Stimulated activated naive CD8-positive, alpha-beta T cell treated with anti-CD3 and anti-CD28 coated beads, Interleukin-15, Interleukin-2, amounts not matched to agents 100 ng/mL and 50 ng/mL, for 24 hours (primary cell): ENCODE measurements around the gene PROX2.

Source experiments
- H3K27ac Mint-ChIP-seq: one replicate; pipeline ENCODE4 v1.8.0; 2021; ENCODE audit warnings: mild to moderate bottlenecking, mixed read lengths
- H3K27me3 Mint-ChIP-seq: one replicate; pipeline ENCODE4 v1.8.0; 2021; ENCODE audit warnings: mixed read lengths
- H3K36me3 Mint-ChIP-seq: one replicate; pipeline ENCODE4 v1.8.0; 2021; ENCODE audit warnings: low read depth, mixed read lengths
- H3K4me1 Mint-ChIP-seq: one replicate; pipeline ENCODE4 v1.8.0; 2021; ENCODE audit warnings: low read depth, mixed read lengths
- H3K4me3 Mint-ChIP-seq: one replicate; pipeline ENCODE4 v1.8.0; 2021; ENCODE audit warnings: mild to moderate bottlenecking, mixed read lengths
- H3K9me3 Mint-ChIP-seq: one replicate; pipeline ENCODE4 v1.8.0; 2021; ENCODE audit warnings: mixed read lengths

Gene PROX2, protein sequence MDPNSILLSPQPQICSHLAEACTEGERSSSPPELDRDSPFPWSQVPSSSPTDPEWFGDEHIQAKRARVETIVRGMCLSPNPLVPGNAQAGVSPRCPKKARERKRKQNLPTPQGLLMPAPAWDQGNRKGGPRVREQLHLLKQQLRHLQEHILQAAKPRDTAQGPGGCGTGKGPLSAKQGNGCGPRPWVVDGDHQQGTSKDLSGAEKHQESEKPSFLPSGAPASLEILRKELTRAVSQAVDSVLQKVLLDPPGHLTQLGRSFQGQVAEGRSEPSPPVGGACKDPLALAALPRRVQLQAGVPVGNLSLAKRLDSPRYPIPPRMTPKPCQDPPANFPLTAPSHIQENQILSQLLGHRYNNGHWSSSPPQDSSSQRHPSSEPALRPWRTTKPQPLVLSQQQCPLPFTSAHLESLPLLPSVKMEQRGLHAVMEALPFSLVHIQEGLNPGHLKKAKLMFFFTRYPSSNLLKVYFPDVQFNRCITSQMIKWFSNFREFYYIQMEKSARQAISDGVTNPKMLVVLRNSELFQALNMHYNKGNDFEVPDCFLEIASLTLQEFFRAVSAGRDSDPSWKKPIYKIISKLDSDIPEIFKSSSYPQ

DNA sequence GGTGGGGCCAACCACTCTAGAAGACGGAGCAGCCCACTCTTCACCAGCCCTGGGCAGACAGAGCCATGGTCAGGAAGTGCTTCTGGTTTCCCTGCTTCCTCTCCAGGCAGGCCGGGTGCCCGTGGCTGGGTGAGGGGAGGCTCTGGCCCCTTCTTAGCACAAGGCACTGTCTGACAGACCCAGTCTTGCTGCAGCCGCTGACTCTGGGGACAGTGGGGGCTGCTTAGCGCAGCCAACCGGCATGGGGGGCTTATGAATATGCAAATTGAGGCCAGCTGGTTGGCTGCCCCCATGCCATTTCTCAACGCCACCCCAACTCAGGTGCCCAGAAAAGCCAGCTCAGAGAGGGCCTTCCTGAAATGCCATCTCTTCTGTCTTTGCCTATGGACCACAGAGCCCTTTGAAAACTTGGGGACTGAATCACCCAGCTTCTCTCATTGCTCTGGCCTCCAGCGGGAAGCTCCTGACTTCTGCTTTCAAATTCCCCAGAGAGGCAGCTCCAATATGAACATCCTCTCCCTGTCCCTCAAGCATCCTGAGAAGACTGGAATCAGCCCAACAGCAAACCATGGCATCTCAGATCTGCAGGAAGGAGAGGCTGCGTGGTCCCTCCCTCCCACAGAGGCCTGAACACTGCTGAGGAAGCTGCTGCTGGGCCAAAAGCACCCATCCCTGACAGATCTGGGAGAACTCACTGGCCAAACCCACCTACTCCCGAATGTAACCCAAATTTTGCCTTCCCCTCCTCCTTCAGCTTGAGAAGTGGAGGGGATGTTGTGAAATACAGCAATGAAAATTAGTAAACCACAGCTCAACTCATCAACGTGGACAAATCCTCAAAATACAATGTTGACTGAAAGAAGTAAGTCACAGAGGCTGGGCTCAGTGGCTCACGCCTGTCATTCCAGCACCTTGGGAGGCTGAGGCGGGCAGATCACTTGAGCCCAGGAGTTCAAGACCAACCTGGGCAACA lies at the start of gene PROX2:
TSS of gene PROX2 (minus strand) at position 205 of the 973 bp plus-strand sequence. CDS start 12,311 bp downstream, outside the sequence.
- H3K4me1 Mint-ChIP-seq = peaks cover 32% of the 10 kb centered on the region
- peak within 1 kb of the TSS; percentile 62 for H3K4me3 Mint-ChIP-seq
- no peaks in the 10 kb centered on the region for H3K9me3 Mint-ChIP-seq
- no peaks in the 10 kb centered on the region for H3K36me3 Mint-ChIP-seq
- H3K27ac Mint-ChIP-seq = peak within 1 kb of the TSS; percentile 62
- H3K27me3 Mint-ChIP-seq = no peaks in the 10 kb centered on the region

DNA sequence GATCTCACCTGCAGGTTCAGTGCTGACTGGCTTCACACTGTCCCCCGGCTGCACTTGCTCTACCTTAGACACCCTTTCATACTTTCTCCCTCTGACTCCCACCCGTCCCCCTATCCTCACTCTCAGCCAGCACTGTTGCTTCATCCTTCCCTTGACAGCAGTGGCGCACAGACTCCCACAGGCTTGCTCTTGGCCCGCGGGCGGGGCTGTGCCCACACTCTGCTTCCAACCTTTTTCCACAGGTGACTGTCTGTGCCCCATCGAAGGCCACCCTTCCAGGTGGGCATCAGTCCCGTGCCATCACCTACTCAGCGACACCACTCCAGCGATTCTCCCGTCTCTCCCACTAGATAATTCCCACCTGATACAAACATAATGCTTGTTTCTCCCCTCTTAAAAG lies 48.1 kb upstream of the PROX2 start:
- Mint-ChIP-seq H3K27me3 (no peaks in the 10 kb centered on the region), H3K9me3 (no peaks in the 10 kb centered on the region), H3K4me1 (peaks cover 6% of the 10 kb centered on the region), H3K36me3 (no peaks in the 10 kb centered on the region), H3K4me3 (peak overlapping the region; percentile 1), H3K27ac (no peak overlapping the region)

- Mint-ChIP-seq H3K36me3 (no peaks in the 10 kb centered on the region), H3K27ac (peak within 1 kb of the TSS; percentile 27), H3K4me3 (peak within 1 kb of the TSS; percentile 73), H3K9me3 (no peaks in the 10 kb centered on the region), H3K4me1 (peaks cover 6% of the 10 kb centered on the region), H3K27me3 (no peaks in the 10 kb centered on the region)
Observed at GRCh38 chr14:74922752-74923401, 46.9 kb upstream of the PROX2 start, which contains the start of gene RPS6KL1. TSS of gene RPS6KL1 (minus strand) at chr14:74923260. CDS start at chr14:74921541, 1,719 bp downstream.

DNA sequence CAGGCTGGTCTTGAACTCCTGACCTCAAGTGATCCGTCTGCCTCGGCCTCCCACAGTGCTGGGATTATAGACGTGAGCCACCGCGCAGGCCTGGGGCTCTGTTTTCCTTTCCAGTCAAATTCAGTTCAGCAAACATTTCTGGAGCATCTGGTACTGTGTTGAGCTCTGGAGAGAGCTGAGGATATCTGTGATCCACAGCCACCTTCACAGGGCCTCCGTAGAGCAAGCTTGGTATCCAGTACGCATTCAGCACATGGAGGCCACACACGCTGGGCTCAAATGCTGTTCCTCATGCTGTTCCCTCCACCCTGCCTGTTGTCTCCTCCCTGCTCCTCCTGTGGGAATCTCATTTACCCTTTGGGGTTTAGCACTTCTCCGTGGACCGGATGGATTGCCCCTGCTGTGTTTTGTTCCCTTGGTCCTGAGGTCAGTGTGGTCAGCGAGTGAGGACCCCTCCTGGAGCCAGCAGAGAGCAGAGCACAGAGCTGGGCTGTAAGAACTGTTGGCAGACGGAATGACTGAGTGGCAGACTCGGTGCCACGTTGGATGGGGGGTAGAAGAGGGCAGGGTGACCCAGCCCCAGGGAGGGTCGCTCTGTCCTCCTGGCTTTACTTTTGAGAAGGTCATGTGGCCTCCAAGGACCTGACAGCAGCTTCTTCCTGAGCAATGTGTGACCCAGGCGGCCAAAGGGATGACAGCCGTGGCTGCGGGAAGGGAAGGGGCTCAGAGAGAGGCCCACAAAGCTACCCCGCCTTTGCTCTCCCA lies 46.2 kb upstream of the PROX2 start:
- Mint-ChIP-seq H3K36me3 (no peaks in the 10 kb centered on the region), H3K9me3 (no peaks in the 10 kb centered on the region), H3K27me3 (no peaks in the 10 kb centered on the region), H3K4me3 (peak overlapping the region; percentile 73), H3K27ac (peak overlapping the region; percentile 27), H3K4me1 (peaks cover 6% of the 10 kb centered on the region)

- H3K36me3 Mint-ChIP-seq = no peaks in the 10 kb centered on the region
- H3K9me3 Mint-ChIP-seq = no peaks in the 10 kb centered on the region
- no peak overlapping the region for H3K4me3 Mint-ChIP-seq
- H3K4me1 Mint-ChIP-seq = peaks cover 6% of the 10 kb centered on the region
- H3K27ac Mint-ChIP-seq = no peak overlapping the region
- H3K27me3 Mint-ChIP-seq = no peaks in the 10 kb centered on the region
Observed at GRCh38 chr14:74921053-74921620, 45.2 kb upstream of the PROX2 start.

GRCh38 chr14:74920281-74920680 lies 44.3 kb upstream of the PROX2 start:
- Mint-ChIP-seq H3K9me3 (no peaks in the 10 kb centered on the region), H3K4me3 (no peak overlapping the region), H3K27me3 (no peaks in the 10 kb centered on the region), H3K27ac (no peak overlapping the region), H3K4me1 (peaks cover 6% of the 10 kb centered on the region), H3K36me3 (no peaks in the 10 kb centered on the region)

- Mint-ChIP-seq H3K27me3 (no peaks in the 10 kb centered on the region), H3K4me1 (peaks cover 6% of the 10 kb centered on the region), H3K4me3 (no peak overlapping the region), H3K9me3 (no peaks in the 10 kb centered on the region), H3K36me3 (no peaks in the 10 kb centered on the region), H3K27ac (no peak overlapping the region)
Observed at GRCh38 chr14:74919421-74920165, 43.6 kb upstream of the PROX2 start.

DNA sequence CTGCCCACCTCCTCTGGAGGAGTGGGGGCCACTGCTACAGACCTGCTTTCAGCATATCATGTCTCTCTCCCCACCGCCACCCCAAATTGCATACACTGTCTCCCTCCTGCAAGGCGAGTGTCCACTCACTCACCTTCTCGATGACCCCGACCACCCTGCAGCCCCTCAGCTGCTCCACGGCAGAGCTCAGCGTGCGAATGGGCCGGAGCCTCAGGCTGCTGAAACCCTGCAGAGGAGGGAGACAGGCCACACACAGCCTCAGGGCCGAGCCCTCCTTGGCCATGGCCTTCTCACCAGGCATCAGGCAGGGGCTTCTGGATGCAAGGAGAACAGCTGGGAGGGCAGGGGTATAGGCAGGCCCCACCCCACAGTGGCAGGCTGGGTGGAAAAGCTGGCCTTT lies 42.4 kb upstream of the PROX2 start:
- Mint-ChIP-seq H3K4me1 (peaks cover 6% of the 10 kb centered on the region), H3K4me3 (no peak overlapping the region), H3K36me3 (no peaks in the 10 kb centered on the region), H3K9me3 (no peaks in the 10 kb centered on the region), H3K27me3 (no peaks in the 10 kb centered on the region), H3K27ac (no peak overlapping the region)

DNA sequence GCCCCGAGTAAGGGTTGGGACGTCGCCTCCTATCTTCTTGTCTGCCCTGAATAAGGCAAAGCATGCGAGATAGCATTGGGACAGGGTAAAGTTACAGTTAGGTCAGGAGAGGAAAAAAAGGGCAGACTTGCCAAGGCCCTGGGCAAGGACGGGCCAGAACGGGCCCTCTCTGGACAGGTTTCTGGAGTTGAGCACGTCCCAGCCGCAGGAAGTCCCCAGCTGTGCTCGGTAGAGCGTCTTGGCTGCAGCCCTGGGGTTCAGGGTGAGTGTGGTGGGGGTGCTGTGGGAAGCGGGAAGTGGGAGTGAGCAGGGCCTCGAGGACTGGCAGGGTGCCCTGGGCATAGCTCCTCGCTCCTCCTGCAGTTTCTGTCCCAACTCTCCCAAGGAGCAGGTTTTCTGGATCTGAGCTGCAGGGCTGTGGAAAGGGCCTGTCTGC lies 41.7 kb upstream of the PROX2 start:
- Mint-ChIP-seq H3K27me3 (no peaks in the 10 kb centered on the region), H3K27ac (no peak overlapping the region), H3K36me3 (no peaks in the 10 kb centered on the region), H3K9me3 (no peaks in the 10 kb centered on the region), H3K4me3 (no peak overlapping the region), H3K4me1 (peaks cover 6% of the 10 kb centered on the region)

DNA sequence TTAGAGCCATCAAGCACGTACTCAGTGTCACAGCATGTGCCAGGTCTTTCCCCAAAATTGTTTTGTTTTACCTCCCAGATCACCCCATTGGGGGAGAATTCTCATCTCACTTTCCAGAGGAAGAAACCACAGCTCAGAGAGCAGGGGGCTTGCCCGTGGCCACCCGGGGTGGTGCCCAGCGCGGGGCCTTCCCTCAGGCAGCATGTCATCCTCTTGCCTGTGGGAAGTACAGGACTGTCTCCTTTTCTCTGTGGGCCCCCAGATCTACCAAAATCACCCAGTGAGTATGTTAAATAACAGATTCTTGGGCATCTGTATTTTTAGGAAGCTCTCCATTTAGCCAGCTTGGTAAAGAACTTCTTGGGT lies 41.2 kb upstream of the PROX2 start:
- no peaks in the 10 kb centered on the region for H3K27me3 Mint-ChIP-seq
- H3K4me3 Mint-ChIP-seq = no peak overlapping the region
- peaks cover 1% of the 10 kb centered on the region for H3K4me1 Mint-ChIP-seq
- no peak overlapping the region for H3K27ac Mint-ChIP-seq
- no peaks in the 10 kb centered on the region for H3K9me3 Mint-ChIP-seq
- no peaks in the 10 kb centered on the region for H3K36me3 Mint-ChIP-seq

DNA sequence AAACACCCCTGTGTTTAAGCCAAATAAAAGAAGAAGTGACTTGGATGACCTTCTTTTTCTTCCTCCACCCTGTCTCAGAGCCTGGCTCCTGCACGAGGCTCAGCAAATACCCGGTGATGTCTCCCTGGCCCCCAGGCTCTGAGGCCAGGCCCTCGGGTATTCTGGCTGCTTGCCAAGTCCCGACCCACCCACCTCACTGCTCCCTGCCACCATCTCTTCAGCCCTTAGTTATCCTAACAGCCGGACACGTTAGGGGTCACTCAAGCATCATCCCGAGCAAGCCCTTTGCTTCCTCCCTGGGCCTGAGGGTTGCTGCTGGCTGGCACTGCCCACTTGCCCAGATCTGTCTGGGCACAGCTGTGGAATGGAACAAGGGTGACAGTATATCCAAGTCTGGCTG lies 39.9 kb upstream of the PROX2 start:
- Mint-ChIP-seq H3K9me3 (no peaks in the 10 kb centered on the region), H3K27me3 (no peaks in the 10 kb centered on the region), H3K27ac (no peak overlapping the region), H3K36me3 (no peaks in the 10 kb centered on the region), H3K4me3 (no peak overlapping the region), H3K4me1 (no peaks in the 10 kb centered on the region)

DNA sequence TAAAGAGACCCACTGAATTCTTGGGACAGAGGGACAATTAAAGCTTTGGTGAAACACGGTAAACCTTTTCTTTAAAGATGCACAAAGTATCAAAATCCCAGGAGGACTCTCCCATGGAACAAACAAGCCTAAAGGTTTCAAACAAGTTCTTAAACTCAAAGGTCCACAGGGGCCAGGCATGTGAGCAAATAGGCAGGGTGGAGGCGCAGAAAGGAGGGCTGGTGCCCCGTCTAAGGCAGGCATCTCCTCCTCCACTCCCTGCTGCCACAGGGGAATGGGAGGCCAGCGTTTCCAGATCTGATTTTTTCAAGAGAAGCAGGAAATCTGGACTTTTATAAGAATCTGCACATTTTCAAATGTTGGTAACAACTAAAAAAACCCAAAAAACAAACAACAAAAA lies 39.5 kb upstream of the PROX2 start:
- no peaks in the 10 kb centered on the region for H3K27me3 Mint-ChIP-seq
- no peak overlapping the region for H3K4me3 Mint-ChIP-seq
- no peaks in the 10 kb centered on the region for H3K9me3 Mint-ChIP-seq
- no peaks in the 10 kb centered on the region for H3K36me3 Mint-ChIP-seq
- H3K27ac Mint-ChIP-seq = no peak overlapping the region
- no peaks in the 10 kb centered on the region for H3K4me1 Mint-ChIP-seq

GRCh38 chr14:74913986-74914573 lies 38.1 kb upstream of the PROX2 start:
- H3K27me3 Mint-ChIP-seq = no peaks in the 10 kb centered on the region
- H3K4me3 Mint-ChIP-seq = no peak overlapping the region
- no peak overlapping the region for H3K27ac Mint-ChIP-seq
- H3K4me1 Mint-ChIP-seq = no peaks in the 10 kb centered on the region
- H3K9me3 Mint-ChIP-seq = no peaks in the 10 kb centered on the region
- H3K36me3 Mint-ChIP-seq = no peaks in the 10 kb centered on the region
